HepG2 (cell line): ENCODE results near the gene NAV3. TPM values are rescaled to one million over a fixed set of nuclear protein-coding genes. Genes with fewer than 3 reads are reported as not detected.

Experiments used
- ATAC-seq: fragments of 200-7000 bp; cut with Tn5 transposase; 3 replicates; pipeline ENCODE4 v1.9.1; 2020; ENCODE audit warnings: mild to moderate bottlenecking, moderate library complexity
- BruUV-seq: library from RNA; stranded (reverse); fragments of 400-500 nt; replicated peaks from 2 replicates; lab custom pipeline; 2021; lab: Mats Ljungman, UMichigan
- CTCF ChIA-PET: fragments of 300-600 bp; formaldehyde crosslinking; extraction: SDS; loops from one replicate; lab custom pipeline; 2021; ENCODE audit warnings: low total read pairs, inconsistent platforms, low intra/inter-chr PET ratio; lab: Yijun Ruan, JAX
- POLR2A ChIA-PET: fragments of 350-600 bp; sonication (Branson Sonifier 250); formaldehyde crosslinking; loops from one replicate; lab custom pipeline; 2020; ENCODE audit warnings: antibody characterized with exemption, inconsistent platforms; lab: Yijun Ruan, JAX
- DNase-seq: peaks from one replicate; pipeline ENCODE4 v3.0.0-alpha.2; 2015; ENCODE audit warnings: low spot score
- FAIRE-seq: peaks from 3 replicates; lab custom pipeline; 2011; peaks lifted over from hg19 to GRCh38; lab: Jason Lieb, UNC
- H2AFZ ChIP-seq: one replicate; pipeline ENCODE4 v1.6.1; 2011; ENCODE audit warnings: low read length, inconsistent platforms
- H3K27ac ChIP-seq: fragments of 300-600 bp; 3 replicates; pipeline ENCODE4 v1.8.0; 2011; ENCODE audit warnings: mixed run types, mild to moderate bottlenecking, mixed read lengths, low read length, inconsistent platforms; ENCODE audit not compliant: insufficient read depth; ENCODE audit errors: extremely low read length
- H3K27me3 ChIP-seq, 2 experiments: fragments of 200-600 bp in 1 of 2; 2 replicates in 1 of 2; 3 replicates in 1 of 2; pipeline versions ENCODE4 v1.6.0 to v1.8.0; 2011; ENCODE audit warnings: low read length in 2 of 2, mild to moderate bottlenecking in 2 of 2, moderate library complexity in 2 of 2, inconsistent platforms in 1 of 2; ENCODE audit not compliant: insufficient read depth in 2 of 2, control insufficient read depth in 1 of 2
- H3K36me3 ChIP-seq, 2 experiments: fragments of 200-600 bp in 1 of 2; replicated peaks in 1 of 2; 2 replicates in 1 of 2; 3 replicates in 1 of 2; pipeline versions ENCODE4 v1.5.1 to v1.8.0; 2011; ENCODE audit warnings: low read length in 2 of 2, inconsistent platforms in 1 of 2; ENCODE audit not compliant: insufficient read depth in 2 of 2, control insufficient read depth in 1 of 2
- H3K4me1 ChIP-seq: 2 replicates; pipeline ENCODE4 v1.5.1; 2012; ENCODE audit warnings: low read length, inconsistent platforms; ENCODE audit not compliant: insufficient read depth
- H3K4me2 ChIP-seq: 2 replicates; pipeline ENCODE4 v1.6.0; 2011; ENCODE audit warnings: low read depth, low read length, inconsistent platforms
- H3K4me3 ChIP-seq, 3 experiments: fragments of 200-600 bp in 1 of 3; sonication (generic), shearing (Covaris generic) in 1 of 3; replicated peaks in 1 of 3; 2 replicates each; pipeline ENCODE4 v1.5.1; 2011 to 2016; ENCODE audit warnings: low read length in 3 of 3, inconsistent platforms in 2 of 3, low read depth in 2 of 3, mild to moderate bottlenecking in 2 of 3, control low read depth in 1 of 3, mixed read lengths in 1 of 3; ENCODE audit not compliant: insufficient read depth in 1 of 3
- H3K79me2 ChIP-seq: one replicate; pipeline ENCODE4 v1.6.1; 2011; ENCODE audit warnings: low read length, inconsistent platforms; ENCODE audit not compliant: insufficient read depth
- H3K9ac ChIP-seq: 2 replicates; pipeline ENCODE4 v1.6.0; 2011; ENCODE audit warnings: mild to moderate bottlenecking, low read depth, low read length, inconsistent platforms; ENCODE audit not compliant: insufficient read depth
- H3K9me3 ChIP-seq: 2 replicates; pipeline ENCODE4 v1.5.1; 2012; ENCODE audit warnings: mild to moderate bottlenecking, low read length
- H4K20me1 ChIP-seq: 2 replicates; pipeline ENCODE4 v1.6.0; 2011; ENCODE audit warnings: inconsistent platforms, mild to moderate bottlenecking, low read length, moderate library complexity; ENCODE audit not compliant: insufficient read depth
- AKAP8 ChIP-seq: sonication (generic); formaldehyde crosslinking; IDR thresholded peaks from 2 replicates; pipeline ENCODE4 v1.5.1; 2020; ENCODE audit warnings: mild to moderate bottlenecking, missing genetic modification reagents
- DNMT3B ChIP-seq: conservative IDR thresholded peaks from 2 replicates; pipeline ENCODE4 v1.6.1; 2016; ENCODE audit warnings: missing biosample characterization, control low read depth
- FOSL2 ChIP-seq: sonication (generic); formaldehyde crosslinking; IDR thresholded peaks from 2 replicates; pipeline ENCODE4 v1.4.0; 2020; ENCODE audit warnings: missing genetic modification reagents
- FOXC1 ChIP-seq: sonication (generic); formaldehyde crosslinking; IDR thresholded peaks from 2 replicates; pipeline ENCODE4 v1.8.0; 2022; ENCODE audit warnings: mild to moderate bottlenecking, missing genetic modification reagents, borderline replicate concordance
- FOXJ3 ChIP-seq: sonication (generic); formaldehyde crosslinking; IDR thresholded peaks from 2 replicates; pipeline ENCODE4 v1.4.0; 2020; ENCODE audit warnings: missing genetic modification reagents, mild to moderate bottlenecking, borderline replicate concordance
- KDM6A ChIP-seq: IDR thresholded peaks from 2 replicates; pipeline ENCODE4 v1.6.1; 2016; ENCODE audit warnings: low read depth
- MEIS2 ChIP-seq: sonication (generic); formaldehyde crosslinking; IDR thresholded peaks from 2 replicates; pipeline ENCODE4 v1.9.0; 2021; ENCODE audit warnings: mild to moderate bottlenecking, missing genetic modification reagents
- NCOA5 ChIP-seq: sonication (generic); formaldehyde crosslinking; IDR thresholded peaks from 2 replicates; pipeline ENCODE4 v1.4.0; 2020; ENCODE audit warnings: missing genetic modification reagents
- PPARG ChIP-seq: conservative IDR thresholded peaks from 2 replicates; pipeline ENCODE4 v1.6.1; 2016; ENCODE audit warnings: missing biosample characterization, missing genetic modification reagents
- TRIM24 ChIP-seq: sonication (generic); formaldehyde crosslinking; IDR thresholded peaks from 2 replicates; pipeline ENCODE4 v1.8.0; 2022; ENCODE audit warnings: mild to moderate bottlenecking, missing genetic modification reagents
- ZNF251 ChIP-seq: sonication (generic); formaldehyde crosslinking; IDR thresholded peaks from 2 replicates; pipeline ENCODE4 v1.9.0; 2021; ENCODE audit warnings: mild to moderate bottlenecking, missing genetic modification reagents
- ZNF572 ChIP-seq: sonication (generic); formaldehyde crosslinking; IDR thresholded peaks from 2 replicates; pipeline ENCODE4 v1.5.1; 2020; ENCODE audit warnings: mild to moderate bottlenecking, missing genetic modification reagents
- ZNF672 ChIP-seq: sonication (generic); formaldehyde crosslinking; IDR thresholded peaks from 2 replicates; pipeline ENCODE4 v1.8.1; 2022; ENCODE audit warnings: missing genetic modification reagents
- WGBS: methylation state at CpG from one replicate; pipeline ENCODE4 v1.1.6; 2017; ENCODE audit warnings: low lambda C conversion rate; 5-methylcytosine and 5-hydroxymethylcytosine counted together
- in situ Hi-C: cut with HindIII; loops from 2 replicates; pipeline ENCODE4 v1.10.0; 2017; ENCODE audit warnings: low pct_unique_long_range_greater_than_20kb; ENCODE audit not compliant: extremely low pct_ligation_motif_present
- intact Hi-C: fragments of 100-400 bp; cut with micrococcal nuclease; formaldehyde crosslinking; loops from one replicate; pipeline ENCODE4 v1.10.0; 2022; ENCODE audit not compliant: unreplicated experiment
- polyA plus RNA-seq, 8 experiments: library from polyadenylated mRNA; depleted of rRNA in 3 of 8; stranded (reverse) in 7 of 8; unstranded in 1 of 8; fragments of >200 nt; fragmentation: Illumina TruSeq in 4 of 8; extraction: Trizol in 4 of 8; gene quantifications; 2 replicates each; pipeline versions ENCODE4 v1.2.1 to v1.2.3, GENCODE V29; 2011 to 2016; ENCODE audit warnings: low read depth in 4 of 8, missing spikeins in 1 of 8, mixed read lengths in 1 of 8; ENCODE audit not compliant: insufficient read depth in 1 of 8
- total RNA-seq, 5 experiments: library from RNA; depleted of rRNA; stranded (reverse); fragments of >200 nt; fragmentation: Illumina TruSeq; extraction: Trizol; gene quantifications; 2 replicates each; pipeline ENCODE4 v1.2.3, GENCODE V29; 2016; ENCODE audit warnings: low read depth in 1 of 5
- TF ChIP-seq, protein P1 (sequence below): IDR thresholded peaks from 2 replicates; pipeline ENCODE4 v1.6.1; 2016; ENCODE audit warnings: control low read depth
- TF ChIP-seq, protein P2 (sequence below): sonication (generic); formaldehyde crosslinking; conservative IDR thresholded peaks from 2 replicates; pipeline ENCODE4 v1.8.0; 2022; ENCODE audit warnings: mild to moderate bottlenecking, moderate library complexity, missing genetic modification reagents

The NAV3 gene
- total and polyA plus RNA-seq, 2 of the 13 experiments (the other 11 are each of a cell fraction or from before 2014, with no cell fraction given), result 0.01 to 0.18 TPM

DNA sequence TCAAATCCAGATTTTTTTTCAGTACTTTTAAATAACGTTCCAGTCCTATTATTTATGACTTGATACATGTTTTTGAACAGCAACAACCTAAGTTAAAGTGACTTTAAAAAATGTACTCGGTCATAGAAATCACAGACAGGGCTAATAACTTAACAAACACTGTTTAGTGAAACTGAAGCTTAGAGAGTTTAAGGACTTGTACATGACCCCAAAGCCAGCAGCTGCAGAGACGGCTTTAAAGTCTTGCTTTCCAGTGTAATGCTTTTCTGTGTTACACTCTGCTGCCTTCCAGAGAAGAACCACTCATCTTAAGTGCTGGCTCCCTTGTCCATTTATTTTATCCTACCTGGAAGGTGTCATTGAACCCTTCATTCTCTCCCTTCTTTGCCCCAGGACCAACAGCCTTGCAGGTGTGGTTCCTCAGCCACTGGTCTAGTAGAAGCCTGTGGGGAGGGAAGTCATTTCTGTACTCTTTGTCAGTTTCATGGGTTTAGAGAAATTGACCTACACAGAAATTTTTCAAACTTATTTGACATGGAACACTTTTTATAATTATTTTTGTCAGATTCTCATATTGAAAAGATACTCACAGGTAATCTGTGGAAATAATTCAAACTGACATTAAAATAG, 60.9 kb downstream of the NAV3 start:
- ATAC-seq, result no peak
- Histone ChIP-seq H3K9me3 (no peaks in the 10 kb centered on the region), H3K27ac (no peak overlapping the region), H2AFZ (no peak overlapping the region), H3K4me1 (peaks cover 7% of the 10 kb centered on the region; the same call in 1 of the 2 replicates), H3K4me2 (no peak overlapping the region), H3K36me3 (no peaks in the 10 kb centered on the region), H3K27me3 (no peaks in the 10 kb centered on the region; a peak in 1 of 5 replicates), H3K9ac (no peak overlapping the region), H3K79me2 (no peaks in the 10 kb centered on the region), H3K4me3 (no peak overlapping the region)
- POLR2A ChIA-PET, result no interaction called here
- intact Hi-C loops (no loop called here), in situ Hi-C loops (no loop called here)
- CTCF ChIA-PET, result no interaction called here
- no peak for FAIRE-seq
- DNase-seq, result no peak
- 0% methylated on average over 3 of the region's 3 CpGs for WGBS
- TF ChIP-seq TRIM24 (CRISPR knock-in tag) (no peak), ZNF572 (CRISPR knock-in tag) (no peak), PPARG (CRISPR knock-in tag) (no peak), NCOA5 (CRISPR knock-in tag) (no peak), AKAP8 (CRISPR knock-in tag) (no peak), ZNF251 (CRISPR knock-in tag) (no peak), FOXC1 (CRISPR knock-in tag) (no peak), ZNF672 (CRISPR knock-in tag) (no peak)
- TF ChIP-seq, all 625 proteins: peak for 0
- no TSS peak for BruUV-seq
- no peaks in the 10 kb centered on the region for H4K20me1 ChIP-seq

DNA sequence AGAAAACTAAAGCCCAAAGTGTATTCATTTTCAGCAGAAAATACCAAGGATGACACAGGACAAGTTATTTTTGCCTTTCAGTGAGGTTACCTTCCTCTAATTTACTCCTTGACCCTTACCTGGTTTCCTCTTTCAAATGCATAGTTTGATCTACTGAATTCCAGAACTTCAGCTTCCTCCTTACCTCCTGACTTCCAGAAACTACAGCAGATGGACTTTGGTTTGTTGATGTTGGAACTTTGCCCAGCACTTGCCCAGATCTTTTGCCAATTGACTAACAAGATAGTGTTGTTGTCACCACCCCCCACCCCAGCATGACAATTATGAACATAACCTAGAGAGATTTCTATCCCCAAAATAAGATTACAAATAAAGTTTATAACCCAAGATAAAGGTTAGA, 63.2 kb downstream of the NAV3 start:
- no peaks in the 10 kb centered on the region for H3K79me2 ChIP-seq
- no TSS peak for BruUV-seq
- no peak overlapping the region for H2AFZ ChIP-seq
- FAIRE-seq (no peak), DNase-seq (peak; percentile 17), ATAC-seq (no peak)
- no peak overlapping the region for H3K4me3 ChIP-seq
- H3K4me1 ChIP-seq, result peaks cover 7% of the 10 kb centered on the region; the same call in 1 of the 2 replicates
- no peak overlapping the region for H3K9ac ChIP-seq
- in situ Hi-C loops, result no loop called here
- no peak overlapping the region for H3K27ac ChIP-seq
- no peak overlapping the region for H3K4me2 ChIP-seq
- H4K20me1 ChIP-seq, result no peaks in the 10 kb centered on the region
- POLR2A ChIA-PET, result no interaction called here
- CTCF ChIA-PET, result no interaction called here
- intact Hi-C loops, result no loop called here
- no peaks in the 10 kb centered on the region; a peak in 1 of 5 replicates for H3K27me3 ChIP-seq
- H3K9me3 ChIP-seq, result no peaks in the 10 kb centered on the region
- H3K36me3 ChIP-seq, result no peaks in the 10 kb centered on the region
- TF ChIP-seq FOXJ3, result no peak
- TF ChIP-seq, protein P1, sequence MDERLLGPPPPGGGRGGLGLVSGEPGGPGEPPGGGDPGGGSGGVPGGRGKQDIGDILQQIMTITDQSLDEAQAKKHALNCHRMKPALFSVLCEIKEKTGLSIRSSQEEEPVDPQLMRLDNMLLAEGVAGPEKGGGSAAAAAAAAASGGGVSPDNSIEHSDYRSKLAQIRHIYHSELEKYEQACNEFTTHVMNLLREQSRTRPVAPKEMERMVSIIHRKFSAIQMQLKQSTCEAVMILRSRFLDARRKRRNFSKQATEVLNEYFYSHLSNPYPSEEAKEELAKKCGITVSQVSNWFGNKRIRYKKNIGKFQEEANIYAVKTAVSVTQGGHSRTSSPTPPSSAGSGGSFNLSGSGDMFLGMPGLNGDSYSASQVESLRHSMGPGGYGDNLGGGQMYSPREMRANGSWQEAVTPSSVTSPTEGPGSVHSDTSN (CRISPR knock-in tag), result no peak
- TF ChIP-seq DNMT3B (CRISPR knock-in tag), result no peak
- TF ChIP-seq MEIS2 (CRISPR knock-in tag), result no peak
- TF ChIP-seq FOSL2 (CRISPR knock-in tag), result 0 out of 2 replicates have a peak, but pooled peaks have one; percentile 8
- TF ChIP-seq, protein P2, sequence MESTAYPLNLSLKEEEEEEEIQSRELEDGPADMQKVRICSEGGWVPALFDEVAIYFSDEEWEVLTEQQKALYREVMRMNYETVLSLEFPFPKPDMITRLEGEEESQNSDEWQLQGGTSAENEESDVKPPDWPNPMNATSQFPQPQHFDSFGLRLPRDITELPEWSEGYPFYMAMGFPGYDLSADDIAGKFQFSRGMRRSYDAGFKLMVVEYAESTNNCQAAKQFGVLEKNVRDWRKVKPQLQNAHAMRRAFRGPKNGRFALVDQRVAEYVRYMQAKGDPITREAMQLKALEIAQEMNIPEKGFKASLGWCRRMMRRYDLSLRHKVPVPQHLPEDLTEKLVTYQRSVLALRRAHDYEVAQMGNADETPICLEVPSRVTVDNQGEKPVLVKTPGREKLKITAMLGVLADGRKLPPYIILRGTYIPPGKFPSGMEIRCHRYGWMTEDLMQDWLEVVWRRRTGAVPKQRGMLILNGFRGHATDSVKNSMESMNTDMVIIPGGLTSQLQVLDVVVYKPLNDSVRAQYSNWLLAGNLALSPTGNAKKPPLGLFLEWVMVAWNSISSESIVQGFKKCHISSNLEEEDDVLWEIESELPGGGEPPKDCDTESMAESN (CRISPR knock-in tag), result no peak
- no peak for TF ChIP-seq KDM6A
